HG03139 (cell line): ENCODE data around the gene TTC21B.
A peak's percentile ranks its signal among the peaks of the same experiment; 100 is the strongest.

Experiments used
- ATAC-seq: cut with Tn5 transposase; IDR thresholded peaks from one replicate; pipeline ENCODE4 v1.9.1; 2021; ENCODE audit not compliant: unreplicated experiment

Gene TTC21B

DNA sequence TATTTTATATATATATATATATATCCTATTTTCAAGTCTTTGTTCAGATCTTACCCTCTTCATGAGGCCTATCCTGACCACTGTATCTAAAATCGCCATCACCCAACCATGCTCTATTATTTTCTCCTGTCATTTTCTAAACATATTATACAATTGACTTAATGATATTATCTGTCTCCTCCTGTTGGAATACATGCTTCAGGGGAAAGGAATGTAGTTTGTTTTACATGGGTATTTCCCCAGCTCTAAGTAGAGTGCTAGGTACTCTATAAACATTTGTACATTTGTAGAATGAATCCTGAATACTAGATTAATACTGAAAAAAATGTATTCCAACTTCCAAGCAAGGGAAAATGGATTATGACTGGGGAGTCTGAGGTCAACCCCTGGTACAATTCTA lies 26.2 kb downstream of the TTC21B start:
- ATAC-seq = no peak

- no peak for ATAC-seq
Measured at GRCh38 chr2:165924946-165925345, 28.6 kb downstream of the TTC21B start.

GRCh38 chr2:165920748-165921147 lies 32.8 kb downstream of the TTC21B start:
- ATAC-seq = no peak

DNA sequence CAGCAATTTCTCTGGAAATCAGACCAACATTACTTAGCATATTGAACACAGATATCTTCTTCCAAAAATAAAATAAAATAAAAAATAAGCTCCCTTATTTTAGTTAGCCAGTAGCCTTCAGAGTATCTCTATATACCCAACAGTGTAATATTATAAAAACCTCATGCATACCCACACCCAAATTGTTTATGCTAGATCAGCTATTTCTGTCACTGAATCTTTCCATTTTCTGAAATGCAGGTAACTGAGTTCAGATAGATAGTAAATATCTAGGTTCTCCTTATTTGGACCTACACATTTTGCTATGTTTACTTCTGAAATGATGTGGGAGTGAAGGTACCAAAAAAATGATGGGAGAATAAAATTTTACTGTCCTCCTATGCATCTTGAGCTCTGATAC lies 39.9 kb downstream of the TTC21B start:
- no peak for ATAC-seq

- ATAC-seq = no peak
Measured at GRCh38 chr2:165911981-165912380, 41.6 kb downstream of the TTC21B start.

DNA sequence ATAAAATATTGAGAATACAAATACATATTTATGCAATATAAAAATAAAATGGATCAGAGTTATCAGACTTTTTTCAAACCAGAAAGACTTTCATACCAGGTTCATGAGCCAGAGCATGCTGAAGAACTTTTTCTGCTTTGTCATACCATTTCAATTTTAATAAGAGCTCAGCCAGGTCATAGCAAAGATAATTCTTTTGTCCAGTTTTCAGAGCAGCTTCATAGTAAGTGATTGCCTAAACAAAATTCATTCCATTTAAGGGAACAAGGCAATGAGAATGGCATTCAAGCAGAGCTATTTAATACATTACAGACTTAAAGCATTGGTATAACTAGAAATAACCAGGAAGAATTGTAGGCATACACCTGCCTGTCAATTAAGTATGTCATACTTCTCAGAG lies 42.3 kb downstream of the TTC21B start:
- ATAC-seq = no peak

- ATAC-seq = no peak
Measured at GRCh38 chr2:165909466-165909865, 44.1 kb downstream of the TTC21B start.

GRCh38 chr2:165905854-165906253 lies 47.7 kb downstream of the TTC21B start:
- ATAC-seq = no peak

GRCh38 chr2:165905269-165905668 lies 48.3 kb downstream of the TTC21B start:
- ATAC-seq = no peak

GRCh38 chr2:165904432-165904831 lies 49.1 kb downstream of the TTC21B start:
- no peak for ATAC-seq

DNA sequence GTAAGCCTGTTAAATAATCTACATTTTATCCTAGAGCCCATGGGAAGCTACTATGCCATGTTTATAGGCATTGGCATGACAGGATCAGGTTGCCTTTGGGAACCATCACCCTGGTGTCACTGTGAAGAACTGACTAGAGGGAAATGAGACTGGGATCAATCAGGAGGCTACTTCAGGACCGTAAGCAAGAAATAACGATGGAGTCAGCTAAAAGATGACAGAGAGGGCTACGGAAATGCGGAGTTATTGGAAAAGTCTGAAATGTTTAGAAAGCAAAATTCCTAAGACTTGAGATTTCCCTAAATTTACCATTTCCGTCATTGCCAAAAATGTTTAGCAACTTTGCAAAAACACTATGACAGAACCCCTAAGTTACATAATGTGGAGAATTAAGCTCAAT lies 50.2 kb downstream of the TTC21B start:
- no peak for ATAC-seq

DNA sequence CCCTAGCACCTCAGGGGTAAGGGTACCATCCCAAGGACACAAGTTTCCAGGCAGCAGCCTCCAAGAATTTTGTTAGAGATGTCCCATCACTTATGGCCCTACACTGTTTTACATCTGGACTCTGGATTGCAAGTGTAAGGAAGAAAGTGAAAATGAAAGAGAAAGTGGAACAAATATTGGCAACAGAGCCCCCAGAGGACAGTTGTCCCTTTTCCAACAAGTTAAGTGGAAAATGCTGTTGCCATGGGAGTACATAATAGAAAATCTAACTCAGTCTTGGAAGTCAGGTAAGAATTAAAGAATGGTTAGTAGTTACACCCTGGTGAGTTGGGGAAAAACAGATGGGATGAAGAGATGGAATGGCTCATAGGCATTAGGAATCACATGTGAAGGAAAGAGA lies 50.6 kb downstream of the TTC21B start:
- no peak for ATAC-seq

- no peak for ATAC-seq
Measured at GRCh38 chr2:165901620-165902298, 51.8 kb downstream of the TTC21B start.

DNA sequence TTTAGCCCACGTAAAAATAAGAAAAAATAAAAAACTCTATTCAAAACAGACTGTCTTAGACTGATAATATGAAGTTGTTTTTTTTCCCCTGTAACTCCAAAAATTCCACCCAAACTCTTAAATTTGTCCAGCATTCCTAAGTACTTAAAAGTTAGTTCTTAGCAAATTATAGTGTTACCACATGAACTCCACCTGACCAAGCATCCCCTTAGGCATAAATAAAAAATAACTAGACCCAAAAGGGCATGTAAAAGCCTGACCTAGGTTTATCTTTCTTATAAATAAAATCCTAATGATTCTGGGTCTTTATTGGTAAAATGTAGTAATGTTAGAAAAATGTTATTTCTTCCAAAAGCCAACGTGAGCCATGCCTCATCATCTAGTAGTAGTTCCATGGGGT lies 54.3 kb downstream of the TTC21B start:
- ATAC-seq = no peak

DNA sequence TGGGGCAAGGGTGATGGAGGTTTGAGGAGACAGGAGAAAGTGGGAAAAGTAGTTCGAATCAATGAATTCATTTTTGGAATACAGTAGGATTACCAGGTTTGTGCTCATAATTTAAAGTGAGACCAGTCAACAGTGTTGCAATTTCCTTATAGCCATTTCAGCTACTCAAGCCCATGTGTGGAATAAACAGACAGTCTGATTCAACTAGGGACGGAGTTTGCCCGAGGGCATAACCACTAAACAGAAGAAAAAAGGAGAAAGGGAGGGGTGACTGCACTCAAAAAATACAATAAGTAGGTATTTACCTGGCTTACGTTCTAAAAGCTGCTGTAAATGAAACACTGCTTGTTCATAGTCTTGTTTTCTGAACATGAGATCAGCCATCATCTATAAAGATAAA lies 55.2 kb downstream of the TTC21B start:
- ATAC-seq = no peak

DNA sequence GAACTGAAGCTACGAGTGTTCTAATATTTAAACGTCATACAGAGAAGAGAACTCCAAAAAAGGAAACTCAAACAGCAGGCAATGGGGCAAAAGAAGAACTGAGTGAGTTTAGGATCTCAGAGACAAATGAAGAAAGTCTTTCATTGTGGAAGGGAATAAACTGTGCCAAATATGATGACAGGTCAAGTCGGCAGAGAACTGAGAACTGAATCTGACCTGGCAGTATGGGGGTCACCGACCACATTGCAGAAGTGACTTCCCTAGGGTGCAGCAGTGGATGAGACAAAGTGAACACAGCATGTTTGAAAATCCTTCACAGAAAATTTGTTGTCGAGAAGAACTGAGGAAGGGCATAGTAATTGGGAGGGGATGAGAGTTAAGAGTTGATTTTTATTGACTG lies 55.9 kb downstream of the TTC21B start:
- no peak for ATAC-seq

DNA sequence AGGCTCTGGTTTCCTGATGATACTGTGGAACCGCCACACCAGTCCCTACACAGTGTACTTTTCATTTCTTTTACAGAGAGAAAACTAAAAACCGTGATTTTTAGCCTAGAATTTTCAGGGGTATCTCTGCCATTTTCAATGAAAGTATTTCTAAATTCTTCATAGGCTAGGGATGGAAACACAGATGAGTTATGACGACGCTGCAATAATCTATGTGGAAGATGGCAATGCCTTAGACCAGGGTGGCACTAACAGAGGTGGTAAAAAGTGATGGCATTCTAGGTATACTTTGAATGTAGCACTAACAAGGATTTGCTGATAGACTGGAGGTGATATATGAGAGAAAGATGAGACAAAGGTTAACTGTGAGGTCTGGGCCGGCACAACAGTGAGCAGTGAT lies 56.5 kb downstream of the TTC21B start:
- ATAC-seq = no peak

DNA sequence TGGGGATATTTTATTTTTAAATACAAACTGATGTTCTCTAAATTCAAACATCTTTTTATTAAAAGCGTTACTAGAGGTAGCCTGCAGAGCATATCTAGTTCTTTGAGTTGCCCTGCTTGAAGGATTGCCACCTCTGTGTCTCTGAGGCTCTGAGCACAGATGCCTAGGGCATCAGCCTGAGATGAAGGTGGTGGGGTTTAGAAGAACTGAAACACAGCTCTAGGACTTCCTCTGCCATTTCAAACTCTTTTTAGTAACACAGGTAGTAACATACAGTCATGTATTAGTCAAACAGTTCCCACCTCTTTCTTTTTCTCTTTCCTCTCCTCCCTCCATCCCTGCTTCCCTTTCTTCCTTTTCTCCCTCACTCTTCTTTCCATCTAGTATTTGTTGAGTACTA lies 57.6 kb downstream of the TTC21B start:
- ATAC-seq = peak; percentile 75

- no peak for ATAC-seq
Measured at GRCh38 chr2:165893556-165893955, 60.0 kb downstream of the TTC21B start.

DNA sequence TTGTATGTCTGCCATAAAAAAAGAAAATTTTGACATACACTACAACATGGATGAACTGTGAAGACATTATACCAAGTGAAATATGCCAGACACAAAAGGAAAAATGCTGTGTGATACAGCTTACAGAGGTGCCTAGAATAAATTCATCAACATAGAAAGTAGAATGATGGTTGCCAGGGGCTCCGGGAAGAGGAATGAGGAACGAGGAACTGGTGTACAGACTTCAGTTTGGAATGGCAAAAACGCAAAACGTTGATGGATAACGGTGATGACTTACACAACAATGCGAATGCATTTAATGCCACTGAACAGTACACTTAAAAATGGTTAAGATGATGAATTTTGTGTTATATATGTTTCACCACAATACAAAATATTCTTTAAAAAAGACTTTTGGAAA lies 61.0 kb downstream of the TTC21B start:
- ATAC-seq = no peak

DNA sequence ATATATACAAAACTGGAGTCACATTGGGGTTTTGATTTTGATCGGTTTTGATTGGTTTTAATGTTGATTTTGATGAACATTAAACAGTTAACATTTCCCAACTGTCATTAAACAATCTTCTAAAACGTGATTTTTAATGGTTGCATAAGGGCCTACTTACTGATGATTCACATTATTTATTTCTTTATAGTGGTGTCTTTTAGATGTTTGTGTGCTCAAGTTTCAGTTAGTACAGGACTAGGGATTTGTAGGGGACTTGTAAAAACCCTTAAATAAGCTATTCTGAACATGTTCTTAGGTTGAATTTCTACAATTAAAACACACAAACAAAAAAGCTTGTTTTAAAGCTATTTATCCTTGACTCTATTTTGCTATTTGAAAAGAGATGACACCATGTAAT lies 61.6 kb downstream of the TTC21B start:
- ATAC-seq = no peak

DNA sequence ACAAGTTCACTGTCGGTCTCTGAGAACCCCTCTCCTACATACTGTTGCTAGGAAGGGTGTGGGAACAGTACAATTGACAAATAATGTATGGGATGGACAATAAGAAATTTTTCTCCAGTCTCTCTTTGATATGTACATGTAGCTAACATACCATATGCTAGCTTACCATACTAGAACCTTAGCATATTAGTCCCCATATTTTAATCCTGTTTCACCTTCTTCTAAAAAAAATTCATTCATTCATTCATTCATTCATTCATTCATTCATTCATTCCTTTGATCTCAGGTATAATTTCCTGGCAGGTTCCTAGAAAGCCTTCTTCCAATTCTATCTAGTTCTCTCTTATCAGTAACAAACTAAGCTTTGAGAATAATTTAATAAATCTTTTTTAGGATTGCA lies 62.2 kb downstream of the TTC21B start:
- ATAC-seq = no peak

- no peak for ATAC-seq
Measured at GRCh38 chr2:165889798-165890197, 63.8 kb downstream of the TTC21B start.

GRCh38 chr2:165889158-165889557 lies 64.4 kb downstream of the TTC21B start:
- ATAC-seq = no peak
